ENCODE measurements around the gene MOCS3.

GRCh38 chr20:50999355-50999754 lies 40.7 kb downstream of the MOCS3 start:
- TF ChIP-seq CTCF (IDR thresholded peaks at IDR 0.05; ENCODE audit: low read depth, low read length) (no peak), POLR2A (IDR thresholded peaks at IDR 0.05; ENCODE audit: extremely low read depth, insufficient read length) (no peak), MYC (IDR thresholded peaks at IDR 0.05; ENCODE audit: low read depth, low read length) (no peak), MAX (IDR thresholded peaks at IDR 0.05; ENCODE audit: low read depth, low read length) (no peak)

Measured in NB4 (cell line).